ENCODE measurements around the gene GADD45G. TPM values are rescaled to one million over a fixed set of nuclear protein-coding genes. Genes with fewer than 3 reads are reported as not detected.

GADD45G gene
- polyA plus RNA-seq, 3 donors = 1.1 to 9.0 (median 1.3) TPM

- intact Hi-C loops (cut with micrococcal nuclease) = no loop called here
- H3K79me2 ChIP-seq (ENCODE audit: insufficient read depth, low read length) = no peaks in the 10 kb centered on the region
- Mint-ChIP-seq H3K4me3 (peak overlapping the region in 1 of 2 donors; percentile 75), H3K27ac (peak overlapping the region in 6 of 7 donors; percentile 19 to 73 (median 58)), H3K27me3 (ENCODE audit: low read depth in 3 of 3) (peaks cover 0 to 3% (median 2%) of the 10 kb centered on the region in 3 donors), H3K36me3 (no peaks in the 10 kb centered on the region), H3K4me1 (peaks cover 15% of the 10 kb centered on the region), H3K9me3 (peaks cover 0 to 7% (median 0%) of the 10 kb centered on the region in 7 donors)
- H3K27me3 ChIP-seq (ENCODE audit: control insufficient read depth in 2 of 2, insufficient read depth in 2 of 2, low read length in 2 of 2) = no peaks in the 10 kb centered on the region
- H2AFZ ChIP-seq (ENCODE audit: insufficient read depth, low read depth, low read length, poor library complexity, severe bottlenecking) = peak overlapping the region; percentile 56
- H3K9me3 ChIP-seq (replicated peaks in 1 of 2; ENCODE audit: control insufficient read depth in 1 of 2, insufficient read depth in 1 of 2, low read length in 2 of 2) = no peaks in the 10 kb centered on the region
- H3K27ac ChIP-seq (ENCODE audit: low read depth in 1 of 2, low read length in 2 of 2) = peak overlapping the region in 1 of 2 donors; percentile 6
- H3K4me3 ChIP-seq (replicated peaks in 1 of 3; ENCODE audit: low read depth in 2 of 3, low read length in 3 of 3) = peak overlapping the region in 1 of 3 experiments; percentile 34
- H4K20me1 ChIP-seq (ENCODE audit: insufficient read depth, low read length) = no peaks in the 10 kb centered on the region
- DNase-seq = peak; percentile 47 to 91 (median 47)
- H3K4me2 ChIP-seq (replicated peaks; ENCODE audit: extremely low read depth, low read length, poor library complexity, severe bottlenecking) = peak overlapping the region; percentile 51
- no peaks in the 10 kb centered on the region for H3K36me3 ChIP-seq (replicated peaks in 1 of 2; ENCODE audit: control insufficient read depth in 1 of 2, insufficient read depth in 2 of 2, low read length in 2 of 2)
- H3K9ac ChIP-seq (ENCODE audit: insufficient read depth, low read length, poor library complexity, severe bottlenecking) = no peak overlapping the region
- no peak for TF ChIP-seq CTCF (IDR thresholded peaks at IDR 0.05)
- peaks cover 12 to 15% of the 10 kb centered on the region in 2 donors for H3K4me1 ChIP-seq (ENCODE audit: control insufficient read depth in 1 of 2, insufficient read depth in 2 of 2, low read length in 2 of 2)
- WGBS (ENCODE audit: insufficient coverage) = 13% methylated on average over 10 of the region's 11 CpGs
These were observed 35.5 kb downstream of the GADD45G start for GRCh38 chr9:89640361-89640760.

- H3K4me3 ChIP-seq (replicated peaks in 1 of 3; ENCODE audit: low read depth in 2 of 3, low read length in 3 of 3) = peak overlapping the region in 1 of 3 experiments; percentile 34
- H3K4me2 ChIP-seq (replicated peaks; ENCODE audit: extremely low read depth, low read length, poor library complexity, severe bottlenecking) = peak overlapping the region; percentile 51
- no peaks in the 10 kb centered on the region for H3K36me3 ChIP-seq (replicated peaks in 1 of 2; ENCODE audit: control insufficient read depth in 1 of 2, insufficient read depth in 2 of 2, low read length in 2 of 2)
- no peak overlapping the region for H3K9ac ChIP-seq (ENCODE audit: insufficient read depth, low read length, poor library complexity, severe bottlenecking)
- no peak for DNase-seq
- TF ChIP-seq CTCF (IDR thresholded peaks at IDR 0.05) = no peak
- peaks cover 15% of the 10 kb centered on the region for H3K4me1 Mint-ChIP-seq
- intact Hi-C loops (cut with micrococcal nuclease) = no loop called here
- H3K27ac Mint-ChIP-seq = peak overlapping the region in 3 of 7 donors; percentile 19 to 73 (median 69)
- no peaks in the 10 kb centered on the region for H4K20me1 ChIP-seq (ENCODE audit: insufficient read depth, low read length)
- 86% methylated on average over 8 of the region's 8 CpGs for WGBS (ENCODE audit: insufficient coverage)
- H3K4me3 Mint-ChIP-seq = peak overlapping the region in 1 of 2 donors; percentile 75
- no peaks in the 10 kb centered on the region for H3K36me3 Mint-ChIP-seq
- no peak overlapping the region for H3K27ac ChIP-seq (ENCODE audit: low read depth in 1 of 2, low read length in 2 of 2)
- no peaks in the 10 kb centered on the region for H3K79me2 ChIP-seq (ENCODE audit: insufficient read depth, low read length)
- peaks cover 0 to 3% (median 2%) of the 10 kb centered on the region in 3 donors for H3K27me3 Mint-ChIP-seq (ENCODE audit: low read depth in 3 of 3)
- no peaks in the 10 kb centered on the region for H3K9me3 ChIP-seq (replicated peaks in 1 of 2; ENCODE audit: control insufficient read depth in 1 of 2, insufficient read depth in 1 of 2, low read length in 2 of 2)
- no peaks in the 10 kb centered on the region for H3K27me3 ChIP-seq (ENCODE audit: control insufficient read depth in 2 of 2, insufficient read depth in 2 of 2, low read length in 2 of 2)
- peaks cover 0 to 7% (median 0%) of the 10 kb centered on the region in 7 donors for H3K9me3 Mint-ChIP-seq
- peak overlapping the region; percentile 56 for H2AFZ ChIP-seq (ENCODE audit: insufficient read depth, low read depth, low read length, poor library complexity, severe bottlenecking)
- peaks cover 12 to 15% of the 10 kb centered on the region in 2 donors for H3K4me1 ChIP-seq (ENCODE audit: control insufficient read depth in 1 of 2, insufficient read depth in 2 of 2, low read length in 2 of 2)
These were observed 36.0 kb downstream of the GADD45G start for GRCh38 chr9:89640801-89641200.
